HG02623 (cell line): ENCODE data around the gene PXT1.

Experiments
- ATAC-seq: cut with Tn5 transposase; IDR thresholded peaks from one replicate; pipeline ENCODE4 v1.9.1; 2021; ENCODE audit warnings: moderate library complexity; ENCODE audit not compliant: unreplicated experiment

PXT1 gene

DNA sequence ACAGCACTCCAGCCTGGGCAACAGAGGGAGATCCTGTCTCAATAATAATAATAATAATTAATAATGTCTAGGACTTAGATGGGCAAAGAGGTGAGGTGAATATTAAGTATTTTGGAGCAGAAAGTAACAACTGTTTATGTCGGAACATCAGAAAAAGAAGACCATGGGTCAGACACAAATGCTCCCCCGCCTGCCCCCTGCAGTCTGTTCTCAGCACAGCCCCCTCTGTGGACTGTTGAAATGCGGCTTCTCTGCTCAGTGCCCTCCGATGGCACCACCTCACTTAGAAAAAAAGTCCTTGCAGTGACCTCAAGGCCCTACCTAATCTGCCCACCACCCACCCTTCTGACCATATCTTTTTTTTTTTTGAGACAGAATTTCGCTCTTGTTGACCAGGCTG is 50.0 kb downstream of the PXT1 start:
- no peak for ATAC-seq

DNA sequence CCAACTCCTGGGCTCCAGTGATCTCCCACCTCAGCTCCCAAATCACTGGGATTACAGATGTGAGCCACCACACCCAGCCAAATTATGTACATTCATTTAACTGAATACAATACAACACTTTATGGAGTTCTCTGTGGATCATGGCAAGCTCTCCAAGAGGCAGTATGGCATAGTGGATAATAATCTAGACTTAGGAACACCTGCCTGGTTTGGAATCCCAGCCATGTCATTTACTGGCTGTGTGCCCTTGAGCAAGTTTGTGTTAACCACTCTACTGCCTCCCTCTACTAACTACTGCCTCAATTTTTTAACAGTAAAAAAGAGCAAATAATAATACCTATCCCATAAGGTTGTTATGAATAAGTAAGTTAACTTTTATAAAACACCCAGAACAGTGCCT is 53.3 kb downstream of the PXT1 start:
- no peak for ATAC-seq

DNA sequence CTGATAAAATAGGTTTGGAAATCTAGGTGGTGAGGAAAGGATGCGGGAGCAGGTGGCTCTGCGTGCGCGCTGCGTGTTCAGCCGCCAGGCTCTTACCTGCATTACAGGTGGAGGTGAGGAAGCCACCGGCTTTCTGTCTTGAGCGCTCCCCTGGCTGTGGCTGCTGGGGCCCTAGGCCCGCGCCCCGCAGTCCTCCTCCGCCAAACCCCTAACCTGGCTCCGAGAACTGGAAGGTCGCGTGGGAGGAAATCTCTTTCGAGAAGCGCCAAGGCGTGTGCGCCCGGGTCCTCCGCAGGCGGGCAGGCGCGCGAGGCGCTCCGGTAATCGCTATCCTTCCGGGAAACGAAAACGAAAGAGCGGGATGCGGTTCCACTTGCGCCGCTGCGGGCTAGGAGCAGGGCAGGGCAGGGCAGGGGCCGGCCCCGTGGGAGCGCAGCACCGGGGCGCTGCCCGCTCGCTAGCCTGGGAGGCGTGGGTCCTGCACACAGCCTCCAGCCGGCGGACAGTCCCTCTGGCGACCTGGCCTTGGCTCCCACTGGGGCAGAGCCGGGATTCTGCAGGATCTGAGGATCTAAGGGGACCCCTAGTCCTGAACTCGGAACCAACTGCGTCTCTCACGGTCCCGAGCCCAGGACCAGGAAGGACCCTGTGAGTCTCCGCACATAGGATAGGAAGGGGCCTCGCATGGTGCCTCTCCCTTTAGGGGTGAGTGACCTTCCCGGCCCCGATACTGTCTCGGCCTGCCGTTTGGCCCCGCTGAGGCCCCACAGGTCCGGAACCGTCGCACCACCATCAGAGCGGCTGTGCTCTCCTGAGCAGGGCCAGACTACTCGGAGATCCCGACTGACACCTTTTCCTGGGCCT is 55.0 kb downstream of the PXT1 start, which contains the start of gene ETV7:
Gene ETV7, minus strand, starts transcription at position 230 of the 864 bp plus-strand sequence. Its CDS starts 128 bp downstream, at position 102.
- ATAC-seq = no peak

DNA sequence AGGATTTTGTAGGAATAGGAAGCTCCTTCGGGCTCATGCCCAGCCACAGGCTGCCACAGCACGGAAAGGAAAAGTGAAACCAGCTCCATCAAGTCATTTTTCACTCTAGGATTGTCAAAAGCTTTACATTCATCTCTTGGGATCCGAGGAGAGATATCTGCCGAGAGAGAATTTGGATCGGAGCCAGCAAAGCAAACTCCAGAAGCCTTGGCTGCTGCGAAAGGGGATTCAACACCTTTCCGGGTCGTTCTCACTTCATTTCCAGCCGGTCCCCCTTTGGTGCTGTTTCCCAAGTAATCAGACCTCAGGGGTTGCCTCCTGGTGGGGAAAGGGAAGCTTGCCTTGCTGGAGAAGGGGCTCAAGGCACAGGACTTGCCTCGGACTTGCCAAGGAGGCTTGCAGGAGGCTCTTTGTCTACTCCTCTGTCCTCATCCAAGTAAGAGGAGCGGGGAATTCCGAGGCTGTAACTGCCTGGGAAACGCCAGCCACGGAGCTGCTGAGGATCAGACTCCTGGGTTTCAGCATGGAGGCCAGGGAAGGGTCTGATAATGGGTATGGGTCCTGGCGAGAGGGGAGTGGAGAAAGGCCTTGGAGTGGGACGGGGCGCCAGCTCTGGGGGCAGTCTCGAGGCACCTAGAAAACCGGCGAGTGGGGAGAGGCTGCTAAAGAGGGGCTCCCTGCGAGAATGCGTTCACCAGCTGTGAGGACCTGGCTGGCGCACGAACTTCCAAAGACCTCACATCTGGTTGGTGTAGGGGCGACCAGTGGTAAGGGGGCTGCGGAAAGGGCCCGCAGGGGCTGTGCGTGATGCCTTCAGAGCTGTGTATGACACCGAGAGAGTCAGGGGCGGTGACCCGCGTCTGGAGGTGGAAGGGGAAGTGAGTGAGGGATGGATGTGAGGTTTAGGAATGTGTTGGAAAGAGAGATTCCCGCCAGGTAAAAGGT is 55.9 kb downstream of the PXT1 start:
- no peak for ATAC-seq

DNA sequence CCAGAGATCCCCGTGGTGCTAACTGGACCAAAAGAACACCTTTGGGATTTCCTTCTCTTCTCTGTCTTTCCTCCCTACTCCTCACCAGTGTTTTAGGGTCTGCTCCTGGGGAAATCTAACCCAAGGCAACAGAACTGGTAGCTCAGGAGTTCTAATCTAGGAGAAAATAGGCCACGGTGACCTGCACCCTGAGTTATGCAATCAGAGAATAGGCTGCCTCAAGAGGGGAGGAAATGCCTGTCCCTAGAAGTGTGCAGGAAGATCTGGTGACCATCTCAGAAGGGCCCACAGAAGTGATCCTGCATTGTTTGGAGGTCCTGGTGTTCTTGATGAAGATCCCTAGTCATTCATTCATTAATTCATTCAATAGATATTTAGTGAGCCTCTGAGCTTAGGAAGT is 58.6 kb downstream of the PXT1 start:
- no peak for ATAC-seq

DNA sequence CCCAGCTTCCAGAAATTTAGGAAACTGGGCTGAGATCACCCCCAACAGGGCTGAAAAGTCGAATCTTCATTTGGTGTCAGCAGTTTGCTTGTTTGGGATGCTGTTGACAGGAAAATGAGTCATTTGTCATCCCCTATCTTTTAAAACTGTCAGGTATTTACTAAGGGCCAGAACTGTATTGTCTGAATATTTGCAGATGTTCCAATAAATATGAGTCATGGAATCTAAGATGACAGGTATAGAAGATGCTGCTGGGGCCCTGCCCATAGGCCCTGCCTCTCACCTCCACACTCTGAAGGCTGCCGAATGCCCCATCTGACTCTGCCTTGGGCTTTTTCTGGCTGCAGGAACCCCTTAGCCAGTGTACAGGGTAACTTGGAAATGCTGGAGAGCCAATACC is 59.0 kb downstream of the PXT1 start:
- ATAC-seq = no peak

DNA sequence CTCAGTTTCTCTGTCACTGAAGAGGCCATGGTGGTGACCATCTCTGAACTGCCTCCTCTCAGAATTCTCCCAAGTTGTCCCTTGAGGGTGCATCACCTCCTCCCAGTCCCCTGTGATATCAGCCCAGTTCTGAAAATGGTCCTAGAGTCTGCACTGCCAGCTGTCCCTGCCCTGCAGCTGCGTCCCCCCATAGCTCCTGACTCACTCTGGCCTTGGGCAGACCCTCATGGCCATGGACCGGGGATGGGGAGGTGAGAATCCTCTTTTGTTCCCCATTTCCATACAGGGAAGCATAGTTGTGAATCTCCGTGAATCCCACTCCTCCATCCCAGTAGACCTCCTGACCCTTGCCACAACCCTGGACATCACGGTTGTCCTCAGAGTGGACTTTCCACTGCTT is 59.7 kb downstream of the PXT1 start:
- no peak for ATAC-seq

DNA sequence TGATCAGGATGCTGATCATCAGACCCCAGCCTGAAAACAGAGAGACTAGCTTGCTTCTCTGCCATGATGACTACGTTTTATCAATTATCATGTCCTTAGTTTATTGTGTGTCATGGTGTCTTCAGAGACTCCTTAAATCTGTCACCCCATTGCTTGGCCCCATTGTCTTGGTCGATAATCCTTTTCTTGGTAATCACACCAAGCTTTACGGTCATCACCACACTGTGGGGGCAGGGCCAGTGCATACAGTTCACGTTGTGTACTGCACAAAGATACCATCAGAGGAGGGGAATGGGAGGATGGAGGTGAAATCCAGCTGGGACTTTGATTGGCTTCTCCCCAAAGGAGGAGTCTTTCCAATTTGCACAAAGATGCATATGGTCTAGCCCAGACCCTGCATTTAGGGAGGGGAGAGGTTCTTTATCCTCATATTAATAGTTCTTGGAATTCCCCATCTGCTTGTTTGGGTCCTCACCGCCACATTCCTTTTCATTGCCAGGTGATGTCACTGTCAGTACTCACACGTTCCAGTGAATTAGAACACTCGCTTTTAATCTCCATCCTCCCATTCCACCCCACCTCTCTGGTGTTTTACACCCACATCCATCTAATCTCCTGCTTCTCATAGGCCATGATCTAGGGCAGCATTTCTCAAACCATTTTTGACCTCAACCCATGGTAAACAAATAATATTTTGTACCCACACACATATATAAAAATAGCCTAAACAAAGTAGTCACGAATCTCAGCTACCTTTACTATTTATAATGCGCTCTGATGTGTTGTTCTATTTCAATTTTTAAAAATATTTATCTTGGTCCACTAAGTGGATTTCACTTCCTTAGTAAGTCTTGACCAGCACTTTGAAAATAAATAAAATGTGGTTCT is 60.9 kb downstream of the PXT1 start:
- ATAC-seq = no peak

DNA sequence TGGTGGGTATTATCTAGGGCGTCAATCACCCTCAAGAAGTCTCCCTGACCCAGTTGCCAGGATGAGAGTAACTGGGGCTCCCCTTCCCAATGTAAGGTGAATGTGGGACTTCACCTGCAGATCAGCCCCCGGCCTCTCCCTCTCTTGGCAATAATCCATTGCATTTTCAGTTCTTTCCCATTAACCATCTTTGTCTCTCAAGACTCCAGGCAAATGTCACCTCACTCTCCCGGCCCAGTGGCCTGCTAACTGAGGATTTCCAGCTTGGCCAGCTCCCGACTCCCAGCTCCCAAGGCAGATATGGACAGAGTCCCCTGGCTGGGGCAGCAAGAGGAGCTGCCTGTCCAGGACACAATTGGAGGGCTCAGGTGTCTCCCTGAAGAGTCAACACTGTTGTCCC is 62.5 kb downstream of the PXT1 start:
- no peak for ATAC-seq

DNA sequence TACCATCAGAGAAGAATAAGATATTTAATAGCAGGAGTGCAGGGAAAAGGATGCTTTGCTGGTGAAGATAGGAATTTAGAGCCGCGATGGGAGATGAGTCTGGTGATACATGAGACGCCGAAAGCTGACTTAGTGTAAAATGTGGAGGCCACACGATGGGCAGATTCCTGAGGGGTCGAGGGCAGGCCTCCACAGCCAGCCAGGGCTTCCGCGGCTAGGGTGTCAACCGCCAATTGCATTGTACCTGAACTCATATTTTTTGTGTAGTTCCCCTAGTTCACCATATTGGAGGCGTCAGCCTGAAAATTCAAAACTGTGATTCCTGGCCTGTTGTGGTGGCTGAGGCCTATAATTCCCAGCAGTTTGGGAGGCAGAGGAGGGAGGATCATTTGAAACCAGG is 63.7 kb downstream of the PXT1 start:
- no peak for ATAC-seq

DNA sequence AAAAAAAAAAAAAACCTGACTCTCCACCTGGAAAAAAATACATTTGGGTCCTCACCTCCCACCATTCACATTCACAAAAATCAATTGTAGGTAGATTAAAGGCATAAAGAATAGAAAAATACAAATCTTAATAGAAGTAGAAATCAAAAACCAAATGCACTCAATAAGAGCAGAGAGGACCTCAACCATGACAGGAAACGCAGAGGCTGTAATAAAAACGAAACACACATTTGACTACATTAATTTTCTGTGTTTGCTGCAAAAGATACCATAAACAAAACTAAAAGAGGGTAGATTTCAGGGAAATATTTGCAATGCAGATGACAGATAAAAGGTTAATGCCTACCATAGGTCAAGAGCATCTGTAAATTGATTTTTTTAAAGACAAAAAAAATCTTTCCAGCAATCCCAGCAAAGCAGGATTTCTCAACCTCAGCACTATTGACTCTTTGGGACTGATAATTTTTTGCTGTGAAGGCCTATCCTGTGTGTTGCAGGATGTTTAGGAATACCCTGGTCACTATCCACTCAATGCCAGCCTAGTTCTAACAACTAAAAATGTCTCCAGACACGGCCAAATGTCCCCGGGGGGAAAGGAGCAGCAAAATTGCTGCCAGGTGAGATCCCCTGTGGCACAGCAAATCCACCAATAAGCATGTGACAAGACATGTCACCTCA is 64.3 kb downstream of the PXT1 start:
- ATAC-seq = no peak

DNA sequence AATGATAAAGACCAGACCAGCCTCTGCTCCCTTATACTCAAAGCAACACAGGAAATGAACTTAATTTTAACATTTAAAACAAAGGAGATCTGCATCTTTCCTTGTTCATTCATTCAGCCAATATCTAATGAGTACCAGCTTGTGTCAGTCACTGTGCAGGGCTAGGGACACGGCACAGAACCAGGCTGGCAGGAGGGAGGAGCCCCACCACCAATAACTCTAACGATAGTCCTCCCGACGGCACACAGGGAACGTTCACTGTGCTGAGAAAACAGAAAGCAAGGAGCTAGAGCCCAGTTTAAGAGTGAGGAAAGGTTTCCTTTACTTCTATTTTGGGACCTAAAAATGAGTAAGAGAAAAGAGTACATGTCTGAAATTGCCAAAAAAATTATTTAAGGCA is 65.1 kb downstream of the PXT1 start:
- ATAC-seq = no peak

DNA sequence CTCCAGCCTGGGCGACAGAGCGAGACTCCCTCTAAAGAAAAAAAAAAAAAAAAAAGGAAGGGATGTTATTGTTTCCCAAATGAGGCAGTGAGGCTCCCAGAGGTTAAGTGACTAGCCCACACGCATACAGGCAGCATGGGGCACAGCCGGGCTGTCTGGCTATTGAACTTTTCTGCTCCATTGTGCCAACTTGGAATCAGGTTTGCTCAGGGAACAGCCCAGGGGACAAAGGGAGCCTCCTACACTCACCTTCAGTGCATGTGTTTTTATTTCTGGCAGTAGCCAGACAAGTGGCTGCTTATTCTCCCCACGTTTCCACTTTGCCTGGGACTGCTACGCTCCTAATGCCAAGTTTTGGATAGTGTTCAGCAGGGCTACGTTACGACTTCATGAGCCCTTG is 65.9 kb downstream of the PXT1 start:
- no peak for ATAC-seq

DNA sequence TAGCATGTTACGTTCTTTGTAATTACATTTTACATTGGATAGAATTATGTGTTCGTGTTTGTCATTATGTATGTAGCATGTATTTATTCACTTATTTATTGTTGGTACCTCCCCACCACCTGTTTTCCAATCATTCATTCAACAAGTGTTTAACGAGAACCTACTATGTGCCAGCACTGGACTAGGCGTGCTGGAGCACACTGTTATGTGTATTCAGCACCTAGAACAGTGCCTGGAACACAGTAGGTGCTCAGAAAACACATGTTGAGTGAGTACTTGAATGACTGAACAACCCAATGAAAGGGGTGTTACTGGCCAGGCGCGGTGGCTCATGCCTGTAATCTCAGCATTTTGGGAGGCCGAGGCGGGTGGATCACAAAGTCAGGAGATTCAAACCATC is 66.5 kb downstream of the PXT1 start:
- ATAC-seq = no peak

DNA sequence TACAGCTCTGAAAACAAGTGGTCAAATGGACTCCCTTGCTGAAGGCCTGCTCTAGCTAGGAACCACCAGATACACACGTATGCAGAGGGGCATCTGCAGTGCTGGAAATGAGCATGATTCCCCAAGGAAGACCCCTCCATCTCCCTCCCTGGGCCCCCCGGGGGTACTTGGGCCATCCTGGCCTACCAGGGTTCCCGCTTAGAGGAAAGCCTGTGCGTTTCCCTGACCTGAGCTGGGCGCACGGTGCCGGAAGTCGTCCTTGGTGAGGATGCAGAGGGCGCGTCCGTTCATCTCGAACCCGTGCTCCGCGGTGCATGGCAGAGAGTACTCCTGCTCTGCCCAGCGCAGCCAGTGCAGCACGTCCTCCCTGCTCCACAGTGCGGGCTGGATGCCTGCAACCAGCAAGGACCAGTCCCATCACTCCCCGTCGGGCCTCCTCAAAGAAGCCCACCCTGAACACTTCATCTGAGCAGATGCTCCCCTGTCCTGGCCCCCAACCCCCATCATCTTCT is 67.0 kb downstream of the PXT1 start:
- ATAC-seq = no peak

DNA sequence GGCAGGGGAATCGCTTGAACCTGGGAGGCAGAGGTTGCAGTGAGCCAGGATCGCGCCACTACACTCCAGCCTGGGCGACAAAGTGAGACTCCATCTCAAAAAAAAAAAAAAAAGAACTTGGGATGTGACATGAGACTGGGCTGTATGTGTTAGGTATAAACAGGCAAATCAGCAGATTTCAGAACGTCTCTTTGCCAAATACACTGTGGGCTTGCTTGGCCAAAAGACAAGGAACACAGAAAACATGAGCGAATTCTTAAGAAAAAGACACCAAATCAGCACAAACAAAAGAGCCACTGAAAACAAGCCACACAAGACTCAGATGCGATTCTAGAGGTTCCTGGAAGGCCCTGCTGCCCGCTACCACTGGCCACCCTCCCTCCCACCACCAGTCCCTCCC is 67.7 kb downstream of the PXT1 start:
- no peak for ATAC-seq

DNA sequence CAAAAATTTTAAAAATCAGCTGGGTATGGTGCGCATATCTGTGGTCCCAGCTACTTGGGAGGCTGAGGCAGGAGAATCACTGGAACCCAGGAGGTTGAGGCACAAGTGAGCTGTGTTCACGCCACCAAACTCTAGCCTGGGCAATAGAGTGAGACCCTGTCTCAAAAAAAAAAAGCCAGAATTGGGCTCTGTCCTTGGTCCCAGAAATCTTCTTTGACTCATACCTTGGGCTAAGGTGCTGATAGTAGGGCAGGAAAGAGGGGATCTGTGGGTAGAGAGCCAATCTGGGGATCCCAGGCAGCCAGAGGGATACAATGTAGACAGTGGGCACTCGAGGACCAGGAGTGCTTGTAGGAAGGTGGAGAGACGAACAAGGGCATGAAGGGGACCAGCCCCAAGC is 68.5 kb downstream of the PXT1 start:
- ATAC-seq = no peak

DNA sequence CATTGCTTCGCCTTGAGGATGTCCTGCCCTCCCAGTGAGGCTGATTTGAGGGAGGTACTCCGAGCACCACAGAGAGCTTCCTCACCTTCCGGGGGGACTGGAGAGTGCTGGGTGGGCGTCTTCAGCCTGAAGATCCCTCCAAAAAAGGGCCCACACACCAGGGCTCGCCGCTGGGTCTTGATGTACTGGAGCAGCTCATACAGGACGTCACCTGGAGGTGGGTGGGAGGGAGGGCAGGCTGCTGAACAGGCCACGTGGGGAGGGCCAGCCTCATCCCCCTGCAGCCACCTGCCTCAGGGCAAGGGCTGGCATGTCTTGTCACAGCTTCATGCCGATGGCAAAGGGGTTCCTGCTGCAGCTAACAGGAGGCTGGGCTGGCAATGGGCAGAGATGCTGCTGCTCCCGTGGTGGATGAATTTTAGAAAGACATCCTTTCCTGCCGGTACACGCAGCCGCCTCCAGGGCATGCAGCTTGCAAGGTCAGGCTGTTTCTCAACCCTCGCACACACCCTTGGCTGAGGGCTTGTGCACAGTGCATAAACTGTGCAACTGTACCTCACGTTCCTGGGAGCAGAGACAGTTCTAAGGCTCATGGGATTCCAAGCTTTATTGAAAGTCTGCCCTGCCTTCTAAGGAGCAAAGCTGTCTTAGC is 69.2 kb downstream of the PXT1 start:
- no peak for ATAC-seq

DNA sequence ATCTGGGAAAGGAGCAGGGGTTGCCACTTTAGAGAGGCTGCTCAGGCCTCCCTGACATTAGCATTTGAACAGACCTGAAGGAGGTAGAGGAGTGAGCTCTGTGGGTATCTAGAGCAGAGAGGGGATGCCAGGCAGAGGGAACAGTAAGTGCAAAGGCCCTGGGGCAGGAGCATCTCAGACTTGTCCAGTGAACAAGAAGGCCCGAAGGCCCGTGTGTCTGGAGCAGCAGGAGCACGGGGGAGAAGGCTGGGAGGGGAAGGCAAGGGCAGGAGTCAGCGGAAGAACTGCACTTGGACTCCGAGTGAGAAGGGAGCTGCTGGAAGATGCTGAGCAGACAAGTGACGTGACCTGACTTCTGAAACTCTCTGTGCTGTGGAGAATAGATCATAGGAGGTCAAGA is 70.6 kb downstream of the PXT1 start:
- ATAC-seq = no peak

DNA sequence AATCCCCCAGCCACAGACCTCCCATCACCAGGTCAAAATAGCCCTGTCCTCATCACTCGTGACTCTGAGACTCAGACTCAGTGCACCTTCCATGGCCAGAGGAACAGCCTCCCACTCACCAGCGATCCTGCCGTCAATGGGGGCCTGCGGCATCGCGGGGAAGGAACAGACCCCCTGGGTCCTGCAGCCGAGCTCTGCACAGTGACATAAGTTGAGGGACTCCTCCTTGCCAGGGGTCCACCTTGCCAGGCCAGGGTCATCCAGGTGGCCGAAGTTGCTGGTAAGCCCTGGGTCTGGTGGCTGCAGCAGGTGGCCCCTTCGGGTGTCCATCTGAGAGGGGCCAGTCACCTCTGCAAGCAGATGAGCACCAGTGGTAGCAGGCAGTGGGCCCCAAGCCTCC is 71.4 kb downstream of the PXT1 start:
- no peak for ATAC-seq
